HAP-1 (cell line): ENCODE measurements around the gene CENPO.

ENCODE experiments used
- DNase-seq, 2 experiments: peaks; one replicate each; pipeline ENCODE4 v3.0.0-alpha.2; 2016 to 2020; ENCODE audit warnings: low spot score in 2 of 2
- H3K27me3 ChIP-seq: fragments of 250-450 bp; sonication (Bioruptor Pico); 2 replicates; pipeline ENCODE4 v1.5.1; 2020; ENCODE audit warnings: low read depth, mild to moderate bottlenecking, moderate library complexity
- H3K36me3 ChIP-seq: fragments of 250-450 bp; sonication (Bioruptor Pico); replicated peaks from 2 replicates; pipeline ENCODE4 v1.5.1; 2020; ENCODE audit warnings: mild to moderate bottlenecking
- H3K4me1 ChIP-seq: fragments of 250-450 bp; sonication (Bioruptor Pico); 2 replicates; pipeline ENCODE4 v1.5.1; 2020; ENCODE audit warnings: mild to moderate bottlenecking
- H3K4me3 ChIP-seq: fragments of 250-450 bp; sonication (Bioruptor Pico); 2 replicates; pipeline ENCODE4 v1.5.1; 2020; ENCODE audit warnings: mild to moderate bottlenecking, moderate library complexity
- H3K9me3 ChIP-seq: fragments of 250-450 bp; sonication (Bioruptor Pico); 2 replicates; pipeline ENCODE4 v1.5.1; 2020; ENCODE audit warnings: mild to moderate bottlenecking, moderate library complexity
- in situ Hi-C: fragments of 300-500 bp; cut with MboI; formaldehyde crosslinking; loops from 3 replicates; pipeline ENCODE4 v1.14.3; 2020; ENCODE audit warnings: low sequenced_read_pairs, inconsistent platforms, mixed read lengths

The CENPO gene

GRCh38 chr2:24822049-24822706 is 29.0 kb downstream of the CENPO start:
- Histone ChIP-seq H3K4me3 (no peak overlapping the region), H3K27me3 (no peaks in the 10 kb centered on the region), H3K4me1 (peaks cover 15% of the 10 kb centered on the region), H3K9me3 (no peaks in the 10 kb centered on the region), H3K36me3 (peaks cover 79% of the 10 kb centered on the region)
- in situ Hi-C loops = no loop called here
- peak; percentile 83 to 97 for DNase-seq

DNA sequence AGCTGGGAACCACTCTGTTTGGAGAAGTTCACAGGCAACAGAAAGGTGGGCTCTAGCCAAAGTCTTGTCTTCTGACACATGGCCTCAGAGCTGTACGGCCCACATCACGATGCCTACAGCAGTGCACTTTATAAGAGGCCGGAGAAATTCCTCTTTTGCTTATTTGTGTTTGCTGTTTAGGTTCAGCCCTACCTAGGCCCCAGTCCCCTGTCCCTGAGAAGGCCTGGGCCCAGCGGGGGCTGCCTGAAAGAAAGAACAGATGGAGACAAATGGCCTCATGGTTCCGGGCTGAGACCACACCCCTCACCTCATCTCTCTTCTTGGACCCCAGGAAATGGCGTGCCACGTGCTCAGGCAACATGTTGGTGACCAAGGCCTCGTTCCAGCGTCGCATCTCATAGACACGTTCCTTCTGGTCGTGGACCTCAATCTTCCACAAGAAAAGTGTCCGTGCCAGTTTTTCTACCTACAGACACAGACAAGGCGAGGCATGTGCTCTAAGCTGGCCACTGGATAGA is 30.9 kb downstream of the CENPO start:
- Histone ChIP-seq H3K27me3 (no peaks in the 10 kb centered on the region), H3K9me3 (no peaks in the 10 kb centered on the region), H3K4me1 (peaks cover 15% of the 10 kb centered on the region), H3K36me3 (peaks cover 70% of the 10 kb centered on the region), H3K4me3 (no peak overlapping the region)
- in situ Hi-C loops = no loop called here
- no peak for DNase-seq

DNA sequence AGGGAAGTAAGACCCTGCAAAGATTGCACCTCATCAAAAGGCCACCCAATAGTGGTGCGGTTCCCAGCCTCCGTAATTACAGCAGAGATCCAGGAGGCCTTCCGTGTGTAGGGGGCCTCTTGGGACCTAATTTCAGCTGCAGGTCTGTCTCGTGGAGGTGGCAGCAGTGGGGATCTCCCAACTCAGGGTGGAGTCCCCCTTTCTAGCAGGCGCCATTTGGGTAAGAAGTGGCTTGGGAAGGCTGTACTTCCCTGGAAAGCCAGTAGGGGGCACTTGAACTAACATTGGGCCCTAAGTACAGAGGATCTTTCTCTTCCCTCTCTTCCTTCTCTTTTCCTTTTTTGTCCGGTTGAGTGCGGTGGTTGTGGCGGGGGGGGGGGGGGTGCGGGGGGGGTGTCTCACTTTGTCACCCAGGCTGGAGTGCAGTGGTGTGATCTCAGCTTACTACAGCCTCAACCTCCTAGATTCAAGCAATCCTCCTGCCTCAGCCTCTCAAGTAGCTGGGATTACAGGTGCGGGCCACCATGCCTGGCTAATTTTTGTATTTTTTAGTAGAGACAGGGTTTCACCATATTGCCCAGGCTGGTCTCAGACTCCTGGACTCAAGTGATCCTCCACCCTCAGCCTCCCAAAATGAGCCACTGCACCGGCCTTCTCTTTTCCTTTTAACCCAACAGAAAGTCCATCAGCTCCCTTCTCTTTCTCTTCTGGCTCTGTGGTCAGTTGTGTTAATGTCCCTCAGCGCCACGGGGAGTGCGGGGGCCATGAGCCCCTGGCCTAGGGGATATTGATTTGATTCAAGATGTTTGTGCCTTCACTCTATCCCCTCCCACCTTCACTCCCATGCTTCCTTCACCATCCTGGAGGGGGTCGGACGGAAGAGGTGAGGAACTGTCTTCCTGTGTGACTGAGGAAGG is 32.0 kb downstream of the CENPO start:
- Histone ChIP-seq H3K4me1 (peaks cover 15% of the 10 kb centered on the region), H3K27me3 (no peaks in the 10 kb centered on the region), H3K9me3 (no peaks in the 10 kb centered on the region), H3K36me3 (peaks cover 63% of the 10 kb centered on the region), H3K4me3 (no peak overlapping the region)
- peak in 1 of 2 experiments; percentile 57 for DNase-seq
- in situ Hi-C loops = loop anchor here (5.0 kb wide), 1 partner anchor 418 kb away; no protein-coding TSS in a partner anchor

DNA sequence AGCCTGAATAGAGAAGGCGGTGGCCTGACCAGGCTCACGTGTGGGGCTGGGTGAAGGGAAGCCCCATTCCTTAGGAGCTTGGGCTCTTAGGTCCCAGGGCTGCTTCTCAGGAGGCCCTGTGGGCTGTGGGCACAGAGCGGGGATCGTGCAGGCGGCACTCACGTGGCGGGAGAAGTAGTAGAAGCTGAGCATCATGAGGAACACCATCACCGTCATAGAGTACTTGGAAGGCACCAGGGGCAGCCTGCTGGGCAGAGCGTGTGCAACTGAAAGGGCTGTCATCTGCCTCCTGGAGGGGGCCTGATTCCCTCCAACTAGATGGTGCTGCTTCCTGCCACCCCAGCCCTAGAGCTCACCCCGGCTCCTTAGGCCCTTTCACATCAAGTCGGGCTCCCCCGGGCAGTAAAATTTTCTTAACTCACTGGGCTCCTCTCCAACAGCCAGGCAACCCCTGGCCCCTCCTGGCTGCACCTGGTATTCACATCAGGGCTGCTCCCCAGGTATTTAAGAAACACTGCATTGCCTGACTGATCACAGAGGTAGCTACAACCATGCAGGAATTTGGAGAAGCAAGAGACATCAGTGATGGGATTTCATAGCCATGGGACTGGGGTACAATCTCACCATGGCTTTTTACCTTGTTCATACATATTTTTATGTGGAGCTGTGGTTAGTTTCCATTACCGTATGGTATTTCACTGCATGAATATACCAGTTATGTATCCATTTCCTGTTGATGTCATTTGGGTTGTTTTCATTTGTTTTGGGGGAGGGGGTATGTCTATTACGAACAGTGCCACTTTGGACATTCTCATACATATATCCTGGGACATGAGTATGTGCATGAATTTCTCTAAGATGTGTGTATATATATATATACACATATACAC is 32.9 kb downstream of the CENPO start:
- Histone ChIP-seq H3K9me3 (no peaks in the 10 kb centered on the region), H3K4me3 (no peak overlapping the region), H3K4me1 (peaks cover 15% of the 10 kb centered on the region), H3K36me3 (peaks cover 62% of the 10 kb centered on the region), H3K27me3 (no peaks in the 10 kb centered on the region)
- peak in 1 of 2 experiments; percentile 10 for DNase-seq
- in situ Hi-C loops = loop anchor here (5.0 kb wide), 1 partner anchor 419 kb away; no protein-coding TSS in a partner anchor

- Histone ChIP-seq H3K4me3 (no peak overlapping the region), H3K4me1 (peaks cover 9% of the 10 kb centered on the region), H3K36me3 (peaks cover 55% of the 10 kb centered on the region), H3K9me3 (no peaks in the 10 kb centered on the region), H3K27me3 (no peaks in the 10 kb centered on the region)
- in situ Hi-C loops = loop anchor here (5.0 kb wide), 1 partner anchor 419 kb away; no protein-coding TSS in a partner anchor
- peak in 1 of 2 experiments; percentile 3 for DNase-seq
Observed at GRCh38 chr2:24826773-24827145, 33.5 kb downstream of the CENPO start.

DNA sequence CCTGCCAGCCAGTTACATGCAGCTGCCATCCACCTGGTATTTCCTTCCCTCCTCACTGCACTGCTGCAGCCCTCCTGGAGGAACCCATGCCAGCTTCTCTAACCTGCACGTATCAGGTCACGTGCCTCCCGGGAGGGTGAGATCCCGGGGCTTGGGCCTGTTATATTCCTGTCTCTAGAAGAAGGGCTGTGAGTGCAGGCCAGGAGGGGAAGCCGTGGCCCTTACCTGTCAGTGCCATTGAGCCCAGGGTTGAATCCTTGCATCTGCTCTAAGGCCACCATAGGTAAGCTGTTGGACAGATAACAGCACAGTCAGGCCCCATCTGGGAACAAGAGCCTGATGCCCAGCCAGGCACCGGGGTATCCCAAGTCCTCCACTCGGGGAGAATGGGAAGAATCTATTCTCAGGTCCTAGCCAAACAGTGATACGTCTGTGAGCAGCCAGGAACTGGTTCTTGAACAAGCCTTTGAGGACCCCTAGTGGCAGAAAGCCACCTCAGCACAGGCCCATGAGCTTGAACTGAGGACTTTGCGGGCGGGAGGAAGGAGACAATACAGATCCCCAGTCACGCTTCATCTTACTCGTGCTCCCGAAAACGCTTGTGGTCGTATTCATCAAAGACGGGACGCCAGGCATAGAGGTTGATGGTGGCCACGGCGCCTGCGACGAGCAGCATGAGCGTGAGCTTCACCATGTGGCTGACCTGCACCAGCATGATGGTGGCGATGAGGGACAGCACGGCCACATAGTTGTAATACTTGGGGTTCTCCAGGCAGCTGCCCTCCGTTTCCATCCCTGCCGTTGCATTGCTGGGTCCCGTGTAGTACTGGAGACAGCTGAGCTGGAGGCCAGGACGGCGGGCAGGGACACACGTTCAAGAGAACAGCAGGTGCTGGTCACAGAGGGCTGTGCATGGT is 34.4 kb downstream of the CENPO start:
- Histone ChIP-seq H3K27me3 (no peaks in the 10 kb centered on the region), H3K36me3 (peaks cover 51% of the 10 kb centered on the region)

GRCh38 chr2:24828238-24828996 is 35.2 kb downstream of the CENPO start:
- H3K4me1 ChIP-seq = no peaks in the 10 kb centered on the region
- no peaks in the 10 kb centered on the region for H3K9me3 ChIP-seq
- peaks cover 48% of the 10 kb centered on the region for H3K36me3 ChIP-seq
- peak in 1 of 2 experiments; percentile 5 for DNase-seq
- H3K27me3 ChIP-seq = no peaks in the 10 kb centered on the region
- in situ Hi-C loops = loop anchor here (5.0 kb wide), 1 partner anchor 421 kb away; no protein-coding TSS in a partner anchor
- no peak overlapping the region for H3K4me3 ChIP-seq

More for the DNA sequence above, 34.4 kb downstream of the CENPO start:
- in situ Hi-C loops = loop anchor here (5.0 kb wide), 1 partner anchor 420 kb away; no protein-coding TSS in a partner anchor
- H3K9me3 ChIP-seq = no peaks in the 10 kb centered on the region
- no peak overlapping the region for H3K4me3 ChIP-seq
- peaks cover 3% of the 10 kb centered on the region; the same call in 1 of the 2 replicates for H3K4me1 ChIP-seq
- DNase-seq = peak; percentile 76 to 85

DNA sequence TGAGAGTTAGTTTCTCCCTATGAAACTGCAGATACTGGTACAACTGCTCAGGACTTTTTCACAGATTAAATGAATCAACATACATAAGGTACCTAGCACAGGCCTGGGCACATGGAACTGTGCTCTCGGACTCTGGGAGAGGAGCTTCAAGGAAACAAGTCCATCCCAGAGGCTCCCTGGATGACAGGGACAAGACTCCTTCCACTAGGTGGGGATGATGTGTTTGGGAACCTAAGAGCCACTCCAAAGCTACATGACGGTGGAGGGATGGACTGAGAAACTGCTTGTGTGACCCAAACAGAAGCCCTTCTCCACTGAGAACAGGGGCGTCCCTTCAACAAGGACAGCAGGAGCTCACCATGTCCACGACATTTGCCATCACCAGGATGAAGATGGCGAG is 37.1 kb downstream of the CENPO start:
- Histone ChIP-seq H3K4me3 (no peak overlapping the region), H3K4me1 (no peaks in the 10 kb centered on the region), H3K9me3 (no peaks in the 10 kb centered on the region), H3K27me3 (no peaks in the 10 kb centered on the region), H3K36me3 (peaks cover 42% of the 10 kb centered on the region)
- no peak for DNase-seq
- in situ Hi-C loops = no loop called here

GRCh38 chr2:24830786-24831185 is 37.6 kb downstream of the CENPO start:
- peaks cover 38% of the 10 kb centered on the region for H3K36me3 ChIP-seq
- DNase-seq = no peak
- H3K27me3 ChIP-seq = no peaks in the 10 kb centered on the region
- H3K9me3 ChIP-seq = no peaks in the 10 kb centered on the region
- no peak overlapping the region for H3K4me3 ChIP-seq
- H3K4me1 ChIP-seq = no peaks in the 10 kb centered on the region
- in situ Hi-C loops = no loop called here

- no peak overlapping the region for H3K4me3 ChIP-seq
- no peak for DNase-seq
- no peaks in the 10 kb centered on the region for H3K27me3 ChIP-seq
- peaks cover 41% of the 10 kb centered on the region for H3K36me3 ChIP-seq
- H3K9me3 ChIP-seq = no peaks in the 10 kb centered on the region
- no peaks in the 10 kb centered on the region for H3K4me1 ChIP-seq
- in situ Hi-C loops = no loop called here
Observed at GRCh38 chr2:24831221-24832072, 38.2 kb downstream of the CENPO start.

DNA sequence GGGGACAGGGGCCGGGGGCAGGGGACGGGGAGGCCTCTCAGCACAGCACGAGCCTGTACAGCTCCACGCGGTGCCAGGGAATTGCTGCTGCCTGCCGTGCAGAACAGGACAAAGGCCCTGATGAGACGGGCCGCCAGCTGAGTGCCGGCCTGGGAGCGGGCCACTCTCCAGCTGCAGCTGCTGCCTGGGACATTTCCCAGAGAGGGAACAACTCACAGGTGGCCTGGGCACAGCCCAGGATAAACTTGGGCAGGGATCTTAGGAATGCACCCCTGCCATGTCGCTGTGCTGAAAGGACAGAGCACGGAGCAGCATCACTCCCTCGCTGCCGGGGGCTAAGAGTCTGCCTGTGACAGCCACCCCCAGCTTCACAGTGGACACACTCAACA is 38.8 kb downstream of the CENPO start:
- H3K4me3 ChIP-seq = no peak overlapping the region
- H3K9me3 ChIP-seq = no peaks in the 10 kb centered on the region
- in situ Hi-C loops = no loop called here
- peaks cover 44% of the 10 kb centered on the region for H3K36me3 ChIP-seq
- DNase-seq = no peak
- no peaks in the 10 kb centered on the region for H3K4me1 ChIP-seq
- H3K27me3 ChIP-seq = no peaks in the 10 kb centered on the region
